Fibroblast of skin of right biceps (primary cell): Measurements from ENCODE around the gene ZIC1.

Source experiments
- DNase-seq: peaks from one replicate; pipeline ENCODE4 v3.0.0-alpha.2; 2013

Gene ZIC1

DNA sequence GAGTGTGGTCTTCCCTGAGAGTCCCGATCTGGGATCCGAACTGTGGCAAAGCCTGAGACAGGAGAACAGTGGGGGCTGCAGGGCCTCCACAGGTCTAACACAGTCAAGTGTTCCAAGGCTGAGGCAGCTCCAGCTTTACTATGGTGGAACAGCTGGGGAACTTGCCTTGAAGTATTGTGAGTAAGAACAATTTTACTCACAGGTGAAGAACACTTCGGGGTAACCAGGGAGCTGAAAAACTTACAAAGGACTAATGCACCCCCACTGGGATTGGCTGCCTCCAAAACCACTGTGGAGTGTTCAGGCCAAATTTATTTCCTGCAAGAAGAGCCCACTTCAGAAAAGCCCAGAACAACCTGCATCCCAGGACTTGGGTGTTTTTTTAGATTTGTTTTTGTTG is 28.2 kb upstream of the ZIC1 start:
- DNase-seq = no peak

DNA sequence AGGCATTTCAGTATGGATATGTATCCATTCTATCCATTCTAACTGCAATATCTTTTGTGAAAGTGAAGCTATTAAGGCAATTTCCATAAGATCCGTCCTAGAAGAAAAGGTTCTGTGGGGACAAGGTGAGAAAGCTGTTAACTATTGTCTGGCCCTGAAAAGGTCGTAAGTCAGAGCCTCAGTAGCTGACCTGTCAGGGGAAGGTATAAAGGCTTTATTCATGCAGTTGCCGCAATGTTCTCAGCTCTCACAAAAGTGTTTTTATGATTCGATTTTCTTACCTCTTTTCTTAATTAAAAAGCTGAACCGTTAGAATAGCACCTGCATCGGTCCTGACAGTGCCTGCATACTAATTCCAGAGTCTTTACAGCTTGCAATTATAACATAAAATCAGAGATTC is 27.6 kb upstream of the ZIC1 start:
- no peak for DNase-seq

DNA sequence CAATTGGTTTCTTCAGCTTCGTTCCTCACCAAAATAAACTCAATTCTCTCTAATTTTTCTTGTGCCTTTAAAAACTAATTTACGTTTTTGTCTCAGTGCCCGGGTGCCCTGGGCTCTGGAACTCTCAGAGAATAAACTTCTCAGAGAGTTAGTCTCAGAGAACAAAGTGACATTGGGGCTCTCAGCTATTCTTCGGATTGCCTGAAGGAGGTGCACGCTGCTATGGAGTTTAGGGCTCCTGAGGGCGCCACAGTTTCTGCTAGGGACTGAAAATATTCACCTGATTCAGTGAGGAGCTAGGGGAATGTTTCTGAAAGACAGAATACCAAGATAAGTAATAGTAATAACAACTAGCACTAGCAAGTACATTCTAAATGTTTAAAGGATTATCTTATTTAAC is 25.5 kb upstream of the ZIC1 start:
- DNase-seq = no peak

DNA sequence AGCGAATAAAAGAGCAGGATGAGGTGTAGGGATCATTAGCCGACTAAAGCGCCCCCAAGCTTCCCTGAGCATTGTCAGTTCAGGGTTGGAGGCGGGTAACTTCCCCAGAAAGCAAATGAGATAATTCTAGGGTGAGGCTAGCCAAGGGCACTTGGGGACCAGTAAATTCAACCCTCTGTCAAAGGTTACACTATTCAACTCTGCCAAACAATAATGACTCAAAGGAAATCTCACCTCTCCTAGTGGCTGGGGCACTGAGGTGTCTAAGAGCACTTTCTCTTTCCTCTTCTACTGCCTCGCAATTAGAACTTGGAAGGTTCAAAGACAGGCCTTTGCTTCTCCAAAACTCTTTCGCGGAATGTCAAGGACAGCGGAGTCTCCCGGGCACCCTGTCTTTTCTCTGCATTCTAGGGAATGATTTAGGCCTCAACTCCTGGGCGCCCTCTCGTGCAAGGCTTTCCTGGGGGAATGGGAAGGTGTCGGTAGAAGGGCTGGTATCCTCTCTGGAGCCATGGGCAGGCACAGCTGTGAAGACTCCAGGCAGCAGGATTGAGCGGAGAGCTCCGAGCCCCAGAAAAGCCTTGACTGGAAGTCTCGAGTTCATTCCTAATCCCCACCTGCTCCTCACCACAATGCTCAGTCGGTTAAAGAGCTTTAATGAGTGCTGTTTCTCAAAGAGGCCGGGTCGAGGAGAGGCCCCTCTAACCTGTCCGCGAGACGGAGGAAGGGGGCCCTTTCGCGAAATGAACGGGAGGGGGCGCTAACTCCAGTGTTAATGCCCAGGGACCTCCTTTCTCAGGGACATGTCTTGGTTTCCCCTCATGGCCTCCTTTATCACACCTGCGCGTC is 24.7 kb upstream of the ZIC1 start:
- no peak for DNase-seq

DNA sequence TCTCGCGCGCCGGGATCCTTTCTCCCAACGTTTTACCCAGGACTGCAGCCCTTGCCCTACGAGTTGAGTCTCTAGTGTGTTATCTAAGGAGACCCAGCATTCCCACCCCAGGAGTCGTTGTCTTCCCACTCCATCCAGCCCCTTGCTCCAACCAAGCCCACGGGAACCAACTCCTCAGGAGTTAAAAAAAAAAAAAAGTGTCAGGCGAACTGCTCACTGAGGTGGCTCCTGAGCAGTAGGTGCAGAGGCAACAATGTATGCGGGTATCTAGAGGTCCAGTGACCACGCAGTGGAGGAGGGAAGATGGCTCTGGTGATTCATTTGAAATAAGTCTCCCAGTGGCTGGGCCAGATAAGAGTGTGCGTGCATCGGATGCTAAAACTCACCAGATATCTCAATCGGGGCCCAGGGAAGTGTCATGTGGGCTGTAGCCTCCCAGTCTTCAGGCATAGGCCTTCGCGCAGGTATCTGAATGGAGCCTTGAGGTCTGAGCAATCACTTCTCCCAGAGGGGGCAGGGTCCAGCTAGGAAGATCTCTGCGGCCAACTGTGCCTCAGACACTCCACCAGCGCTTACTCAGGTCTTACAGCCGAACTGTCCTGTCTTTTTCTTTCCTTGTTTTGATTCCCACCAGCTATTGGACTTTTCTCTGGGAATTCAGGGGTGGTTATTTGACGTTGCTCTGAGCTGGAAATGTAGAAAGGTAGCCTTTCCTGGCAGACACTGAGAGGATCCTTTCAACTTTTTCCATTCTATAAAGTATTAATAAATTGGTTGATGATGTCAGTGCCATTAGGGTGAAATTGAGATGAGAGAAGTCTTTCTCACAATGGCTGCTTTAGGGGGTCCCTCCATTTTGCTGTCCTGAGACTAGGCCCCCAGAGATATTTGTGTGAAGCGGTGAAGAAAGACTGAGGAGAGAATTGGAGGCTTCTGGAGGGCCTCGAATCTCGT is 23.8 kb upstream of the ZIC1 start:
- no peak for DNase-seq

DNA sequence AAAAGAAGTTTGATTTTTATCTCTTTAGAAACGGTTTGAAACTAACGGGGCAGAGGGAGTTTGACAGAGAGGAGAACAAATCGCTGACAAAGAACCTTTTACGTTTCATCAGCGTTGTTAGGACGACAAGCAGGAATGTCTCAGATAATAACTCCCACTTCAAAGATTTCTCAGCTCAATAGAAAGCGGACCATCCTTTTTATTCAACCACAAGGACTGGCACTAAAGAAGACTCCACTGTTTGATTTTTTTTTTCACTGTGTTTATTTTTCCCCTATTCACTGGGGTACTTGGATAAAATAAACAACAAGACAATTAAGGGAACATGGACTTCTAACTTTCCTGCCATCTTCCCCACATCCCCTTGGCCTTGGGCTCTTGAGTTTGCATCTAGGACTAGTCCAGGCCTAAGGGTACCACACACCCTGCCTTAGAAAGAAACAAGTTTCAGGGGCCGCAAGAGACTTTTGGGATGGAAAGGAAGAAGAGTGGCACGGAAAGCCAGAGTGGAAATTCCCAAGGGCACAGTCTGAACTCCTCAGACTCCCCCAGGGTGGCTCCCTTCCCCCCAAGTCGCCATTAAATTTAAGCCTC is 21.8 kb upstream of the ZIC1 start:
- DNase-seq = no peak

DNA sequence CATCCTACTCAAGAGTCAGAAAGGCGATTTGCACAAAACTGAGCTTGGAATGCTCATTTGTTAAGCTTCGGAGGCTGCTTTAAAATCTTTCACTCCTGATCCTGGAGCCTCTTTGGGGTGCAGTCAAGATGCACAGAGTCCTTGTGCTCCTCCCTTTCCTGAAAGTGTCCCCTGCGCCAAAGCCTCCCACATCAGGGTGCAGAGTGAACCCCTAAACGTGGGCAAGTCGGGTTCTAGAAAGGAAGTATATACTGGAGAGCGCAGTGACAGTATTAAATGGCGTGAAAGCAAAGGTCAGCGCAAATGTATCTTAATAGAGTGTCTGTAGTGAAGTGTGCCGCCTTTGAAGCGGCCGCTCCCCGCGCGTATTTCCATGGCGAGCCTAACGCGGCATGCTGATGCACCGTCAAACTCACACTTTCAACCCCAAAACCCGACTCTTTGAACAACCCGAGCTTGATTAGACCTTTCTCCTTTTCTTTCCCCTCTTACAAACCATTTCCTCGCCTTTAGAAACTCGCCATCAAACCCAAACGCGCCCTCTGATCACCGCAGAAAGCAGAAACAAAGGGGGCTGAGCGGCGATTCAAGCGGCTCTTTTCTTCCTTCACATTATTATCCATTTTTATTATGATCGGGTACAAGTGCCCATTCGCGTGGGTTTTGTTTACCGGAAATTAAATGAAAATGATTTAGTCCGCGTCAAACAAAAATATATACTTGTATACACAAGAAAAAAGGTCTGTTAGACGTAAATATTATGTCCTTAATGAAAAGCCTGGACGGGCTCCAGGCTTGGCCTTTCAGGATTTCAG is 21.1 kb upstream of the ZIC1 start:
- DNase-seq = no peak

DNA sequence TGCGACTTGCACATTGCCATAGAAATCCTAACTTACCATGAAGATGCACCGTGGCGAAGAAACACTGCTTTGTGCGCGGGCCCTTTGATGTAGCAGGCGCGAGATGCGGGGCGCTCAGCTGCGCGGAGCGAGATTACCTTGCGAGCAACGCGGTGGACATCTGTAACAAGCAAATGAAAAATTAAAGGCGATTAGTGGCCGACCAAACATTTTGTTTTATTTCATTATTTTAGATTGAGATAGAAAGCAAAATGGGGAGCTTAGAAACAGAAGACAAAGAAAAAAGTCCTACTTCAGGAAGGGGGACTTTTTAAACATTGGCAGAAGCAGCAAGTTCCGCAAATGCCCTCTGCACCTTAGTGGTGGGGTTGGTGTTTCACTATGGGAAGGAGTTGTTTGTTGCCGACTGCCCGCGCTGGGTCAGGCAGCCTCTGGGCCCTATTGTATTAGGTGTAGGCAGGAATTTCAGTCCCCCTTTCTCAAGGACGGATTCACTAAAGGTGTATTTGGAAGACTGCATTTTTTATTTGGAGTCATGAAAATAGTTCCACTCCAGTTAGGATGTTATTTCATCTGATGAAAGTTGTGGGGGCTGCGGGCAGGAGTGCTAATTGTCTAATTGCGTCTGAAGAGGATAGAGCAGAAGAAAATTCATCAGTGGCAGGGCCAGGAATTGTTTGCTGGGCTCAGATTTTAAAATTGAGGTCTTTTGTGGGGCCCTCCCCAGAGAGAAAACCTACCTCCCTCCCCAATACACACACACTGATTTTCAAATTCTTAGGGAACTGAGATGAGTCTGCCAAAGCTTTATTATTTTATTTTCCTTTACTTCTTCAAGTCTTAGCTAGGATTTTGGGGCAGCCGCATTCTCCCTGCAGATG is 20.2 kb upstream of the ZIC1 start:
- DNase-seq = no peak

DNA sequence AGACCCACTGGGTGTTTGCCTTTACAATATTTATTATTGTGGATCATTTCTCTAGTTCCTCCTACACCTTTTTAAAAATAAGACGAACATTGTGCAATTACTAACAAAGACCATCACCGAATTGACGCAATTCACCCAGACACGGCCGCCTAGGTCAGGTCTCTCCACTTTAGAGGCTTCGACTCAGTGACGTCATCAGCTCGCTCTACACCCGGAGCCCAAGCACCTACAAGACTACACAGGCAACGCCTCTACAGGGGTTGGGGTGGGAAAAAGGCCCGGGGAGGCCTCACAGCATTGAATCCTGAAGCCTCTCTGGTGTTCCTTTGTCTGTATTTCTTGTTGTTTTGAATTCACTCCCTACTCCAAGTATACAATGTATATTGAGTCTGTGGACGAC is 19.4 kb upstream of the ZIC1 start:
- DNase-seq = no peak

DNA sequence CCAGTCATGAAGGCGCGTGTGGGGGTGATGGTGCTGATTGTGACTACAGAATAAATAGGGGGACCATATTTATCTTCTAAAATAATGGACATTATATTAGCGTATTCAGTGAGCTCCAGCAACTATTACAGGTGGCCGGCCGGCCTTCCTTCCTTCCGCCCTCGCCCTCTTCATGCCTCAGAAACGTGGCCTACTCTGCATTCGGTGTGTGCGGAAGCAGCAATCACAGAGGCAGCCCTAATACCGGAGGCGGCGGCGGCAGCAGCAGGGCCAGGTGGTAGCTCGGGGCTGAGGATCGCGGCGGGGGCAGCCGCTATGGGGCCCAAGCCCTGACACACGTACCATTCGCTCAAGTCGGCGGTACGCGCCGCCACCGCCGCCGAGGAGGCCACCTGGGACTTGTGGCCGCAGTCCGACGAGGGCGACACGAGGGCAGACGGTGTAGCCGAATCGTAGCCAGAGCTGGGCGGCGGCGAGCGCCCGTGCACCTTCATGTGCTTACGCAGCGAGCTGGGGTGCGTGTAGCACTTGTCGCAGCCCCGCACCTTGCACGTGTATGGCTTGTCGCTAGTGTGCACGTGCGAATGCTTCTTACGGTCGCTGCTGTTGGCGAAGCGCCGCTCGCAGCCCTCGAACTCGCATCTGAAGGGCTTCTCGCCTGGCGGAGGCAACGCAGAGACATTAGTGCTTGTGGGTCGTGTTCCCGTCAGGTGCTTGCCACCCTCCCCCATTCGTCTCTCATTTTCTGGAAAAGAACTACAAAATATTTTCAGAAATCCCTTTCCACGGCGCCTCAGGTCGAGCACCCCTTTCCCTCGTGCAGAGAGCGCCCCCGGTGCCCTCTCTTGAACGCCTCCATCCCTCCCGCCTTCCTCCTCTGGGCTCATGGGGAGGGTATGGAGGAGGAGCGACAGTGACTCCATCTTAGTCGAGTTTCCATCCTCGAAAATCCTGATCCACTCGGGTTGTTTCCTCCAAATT is 18.3 kb upstream of the ZIC1 start:
- DNase-seq = peak; percentile 20

DNA sequence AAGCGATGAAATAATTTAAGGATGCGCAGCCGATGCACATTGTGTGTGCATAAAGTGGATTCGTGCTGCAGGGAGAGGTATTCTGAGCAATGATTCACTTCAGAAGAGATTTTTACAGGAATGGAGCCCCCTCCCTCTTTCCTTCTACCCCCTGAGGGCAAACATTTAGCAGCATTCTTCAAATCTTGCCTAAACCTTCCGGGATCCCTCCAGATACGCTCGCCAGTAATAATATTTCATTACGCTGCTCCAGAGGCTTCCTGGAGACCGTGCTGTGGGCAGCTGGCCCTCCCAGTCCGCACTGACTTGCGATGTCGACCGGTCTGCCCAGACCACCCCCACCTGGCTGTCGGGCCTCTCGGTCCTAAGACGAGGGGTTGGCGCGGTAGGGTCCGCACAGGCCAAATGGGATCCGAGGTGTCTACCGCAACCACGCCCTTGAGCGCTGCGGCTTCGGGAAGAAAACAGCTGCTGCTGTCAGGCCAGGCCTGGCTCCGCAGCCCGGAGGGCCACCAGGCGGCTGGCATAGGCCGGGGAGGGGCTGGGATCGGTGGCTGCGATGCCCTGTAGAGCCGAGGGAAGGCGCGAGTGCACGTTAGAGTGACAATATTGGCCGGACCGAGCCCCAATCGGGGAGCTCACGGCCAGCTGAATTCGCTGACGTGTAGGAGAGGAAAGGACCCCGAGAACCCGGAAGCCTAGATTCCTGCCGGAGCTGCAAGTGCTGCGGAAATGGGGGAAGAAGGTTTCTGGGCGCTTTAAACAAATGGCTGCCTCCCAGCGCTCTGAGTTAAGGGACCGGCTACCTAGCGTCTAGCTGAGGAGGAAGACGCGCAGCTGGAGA is 17.2 kb upstream of the ZIC1 start:
- peak; percentile 87 for DNase-seq

DNA sequence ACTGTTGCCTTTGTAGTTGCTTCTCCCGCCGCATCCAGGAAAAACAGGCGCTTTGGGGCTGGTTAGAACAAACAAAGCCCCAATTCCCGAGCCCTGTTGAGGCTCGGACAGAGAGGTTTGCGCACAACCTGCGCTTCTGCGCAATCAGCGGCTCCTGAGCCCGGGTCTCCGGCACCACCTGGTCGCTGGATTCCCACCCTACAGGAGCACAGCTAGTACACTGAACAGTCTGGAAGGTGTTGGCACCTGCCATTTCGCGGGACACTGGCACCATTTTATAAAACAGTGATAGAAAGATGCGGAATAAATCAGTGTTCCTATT is 16.6 kb upstream of the ZIC1 start:
- DNase-seq = no peak

DNA sequence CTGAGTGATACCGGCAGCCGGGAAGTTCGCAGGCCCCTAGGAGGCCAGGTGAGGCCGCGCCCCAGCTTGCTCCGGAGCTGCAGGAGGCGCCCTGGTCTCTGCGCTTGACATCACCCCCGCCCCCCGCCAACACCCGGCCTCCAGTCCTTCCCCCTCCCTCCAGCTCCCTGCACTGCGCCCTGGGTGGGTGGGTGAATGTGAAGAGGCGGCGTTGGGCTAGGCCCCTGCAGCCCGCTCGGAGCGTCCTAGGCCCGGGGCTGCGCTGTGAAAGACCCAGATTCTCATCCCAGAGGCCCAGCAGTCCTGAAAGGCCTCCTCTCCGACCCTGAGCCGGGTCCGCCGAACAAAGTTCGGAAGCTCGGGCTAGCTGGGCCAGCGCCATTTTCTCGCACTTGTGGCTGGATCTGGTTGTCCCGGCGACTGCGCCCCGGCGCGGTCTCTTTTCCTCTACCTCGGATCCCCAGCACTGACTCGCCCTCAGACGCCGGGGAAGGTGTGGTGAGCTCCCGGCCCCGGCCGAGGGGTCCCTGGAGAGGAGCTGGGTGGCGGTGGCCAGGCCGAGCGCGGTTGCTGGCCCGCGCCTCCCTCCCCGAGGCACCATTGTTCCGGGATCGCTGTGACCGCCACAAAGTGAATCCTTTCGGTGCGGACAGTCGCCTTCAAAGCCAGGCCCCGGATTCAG is 15.8 kb upstream of the ZIC1 start:
- peak; percentile 81 for DNase-seq

DNA sequence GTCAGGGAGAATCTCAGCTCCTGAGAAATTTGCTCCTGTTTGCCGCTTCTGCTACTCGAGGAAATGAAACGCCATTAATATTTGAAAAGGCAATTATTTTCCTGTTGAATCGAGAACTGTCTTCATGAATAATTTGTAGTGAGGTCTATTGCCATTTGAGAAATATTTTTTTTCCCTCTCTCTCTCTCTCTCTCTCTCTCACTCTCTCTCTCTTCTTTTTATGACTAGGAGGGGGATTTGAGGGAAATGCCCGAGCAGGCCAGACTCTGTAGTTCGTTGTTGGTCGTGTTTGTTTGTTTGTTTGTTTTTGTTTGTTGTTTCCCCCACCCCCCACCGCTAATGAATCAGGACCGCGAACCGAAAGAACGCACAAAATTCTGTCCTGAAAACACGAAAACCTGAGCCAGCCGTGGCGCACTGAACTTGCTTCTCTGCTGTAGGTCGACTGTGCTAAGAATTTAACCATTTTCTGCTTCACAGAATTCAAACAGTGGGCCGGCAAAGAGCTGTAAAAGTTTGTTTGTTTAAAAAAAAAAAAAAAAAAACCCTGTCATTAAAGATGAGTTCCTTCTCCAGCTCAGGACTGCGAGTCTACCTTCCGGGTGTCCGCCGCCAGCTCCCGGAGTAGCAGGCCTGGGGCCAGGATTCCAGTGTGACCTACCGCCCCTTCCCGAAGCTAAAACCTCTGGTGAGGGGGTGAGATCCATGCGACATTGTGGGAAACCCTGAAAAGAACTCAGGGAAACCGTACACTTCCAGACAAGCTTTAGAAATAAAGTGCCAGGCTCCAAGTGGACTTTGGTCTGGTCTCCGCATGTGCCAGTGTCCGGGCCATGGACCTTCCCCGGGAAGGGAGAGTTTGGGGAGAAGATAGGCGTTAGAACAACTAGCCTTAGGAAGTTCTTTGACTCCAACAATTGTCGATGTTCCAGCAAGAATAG is 15.0 kb upstream of the ZIC1 start:
- DNase-seq = no peak

DNA sequence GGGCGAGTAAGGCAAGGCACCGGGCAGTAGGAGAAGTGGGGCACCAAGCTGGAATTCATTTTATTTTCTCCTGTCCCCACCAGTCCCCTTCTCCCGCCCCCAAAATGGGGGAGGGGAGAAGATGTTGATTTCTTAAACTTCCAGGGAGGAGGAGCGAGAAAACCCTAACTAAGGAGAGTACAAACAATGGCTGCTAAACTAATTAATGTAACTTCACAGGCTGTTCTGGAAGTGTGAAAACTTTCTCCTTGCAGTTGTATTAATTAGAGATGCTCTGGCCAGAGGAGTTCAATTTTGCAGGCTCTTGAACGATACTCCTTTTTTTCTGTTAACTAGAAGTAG is 14.3 kb upstream of the ZIC1 start:
- no peak for DNase-seq

DNA sequence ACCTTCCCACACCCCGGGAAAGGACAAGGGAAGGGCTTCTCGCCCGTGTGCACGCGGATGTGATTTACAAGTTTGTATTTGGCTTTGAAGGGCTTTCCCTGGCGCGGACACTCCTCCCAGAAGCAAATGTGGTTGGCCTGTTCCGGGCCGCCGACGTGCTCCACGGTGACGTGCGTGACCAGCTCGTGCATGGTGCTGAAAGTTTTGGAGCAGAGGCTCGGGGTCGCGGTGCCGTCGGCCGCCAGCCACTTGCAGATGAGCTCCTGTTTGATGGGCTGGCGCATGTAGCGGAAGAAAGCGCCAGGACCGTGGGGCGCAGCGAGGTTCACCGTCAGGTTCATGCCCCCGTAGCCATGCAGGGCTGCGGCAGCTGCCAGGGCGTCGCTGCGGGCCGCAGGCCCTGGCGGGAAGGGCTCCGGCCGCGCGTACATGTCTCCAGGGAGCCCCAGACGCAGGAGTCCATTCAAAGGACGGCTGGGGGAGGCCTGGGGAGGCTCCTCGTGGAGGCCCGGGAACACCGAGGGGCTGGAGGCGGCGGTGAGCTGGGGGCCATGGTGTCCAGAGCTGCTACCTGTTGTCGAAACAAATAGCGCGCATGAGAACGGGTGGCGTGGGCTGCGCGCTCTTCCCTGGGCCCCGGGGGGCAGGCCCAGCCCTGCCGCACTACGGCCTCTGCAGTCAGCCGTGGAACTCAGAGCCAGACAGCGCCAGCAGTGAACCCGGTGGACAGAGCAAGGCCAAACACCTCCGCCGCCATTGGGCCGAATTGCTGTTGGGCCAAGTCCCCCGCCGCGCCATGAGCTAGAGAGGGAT is 13.1 kb upstream of the ZIC1 start:
- no peak for DNase-seq

DNA sequence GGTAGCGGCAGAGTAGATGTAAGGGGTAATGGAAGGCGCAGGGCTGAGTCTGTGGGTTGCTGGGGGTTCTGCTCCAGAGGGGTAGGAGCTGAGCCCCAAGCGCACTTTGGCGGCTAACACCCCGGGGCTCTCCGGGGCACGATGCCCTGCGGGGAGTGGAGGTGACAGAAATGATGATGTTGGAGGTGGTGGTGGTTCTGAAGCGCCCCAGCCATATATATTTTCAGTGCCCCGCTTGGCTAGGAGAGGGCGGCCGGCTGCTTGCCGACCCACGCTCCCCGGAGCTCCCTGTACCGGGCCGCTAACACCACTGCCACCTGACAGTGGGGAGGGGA is 12.5 kb upstream of the ZIC1 start:
- no peak for DNase-seq
